RWPE1 (cell line): ENCODE results near the gene SAMD11.

ENCODE experiments used
- CTCF ChIA-PET: fragments of 350-600 bp; sonication (Branson Sonifier 250); formaldehyde crosslinking; extraction: SDS; loops from one replicate; lab custom pipeline; 2021; lab: Yijun Ruan, JAX
- POLR2A ChIA-PET: fragments of 400-600 bp; formaldehyde crosslinking; extraction: SDS; loops from one replicate; lab custom pipeline; 2020; ENCODE audit warnings: antibody characterized with exemption; ENCODE audit not compliant: low non-redundant PET; lab: Yijun Ruan, JAX
- DNase-seq: peaks from one replicate; pipeline ENCODE4 v3.0.0; 2012; ENCODE audit warnings: low spot score
- H3K27ac ChIP-seq: fragments of 450-650 bp; 2 replicates; pipeline ENCODE4 v1.5.1; 2017
- TF ChIP-seq, protein P1 (sequence below): fragments of 450-650 bp; conservative IDR thresholded peaks from 2 replicates; pipeline ENCODE4 v1.5.1; 2017; ENCODE audit warnings: low read depth, mild to moderate bottlenecking

Gene SAMD11

DNA sequence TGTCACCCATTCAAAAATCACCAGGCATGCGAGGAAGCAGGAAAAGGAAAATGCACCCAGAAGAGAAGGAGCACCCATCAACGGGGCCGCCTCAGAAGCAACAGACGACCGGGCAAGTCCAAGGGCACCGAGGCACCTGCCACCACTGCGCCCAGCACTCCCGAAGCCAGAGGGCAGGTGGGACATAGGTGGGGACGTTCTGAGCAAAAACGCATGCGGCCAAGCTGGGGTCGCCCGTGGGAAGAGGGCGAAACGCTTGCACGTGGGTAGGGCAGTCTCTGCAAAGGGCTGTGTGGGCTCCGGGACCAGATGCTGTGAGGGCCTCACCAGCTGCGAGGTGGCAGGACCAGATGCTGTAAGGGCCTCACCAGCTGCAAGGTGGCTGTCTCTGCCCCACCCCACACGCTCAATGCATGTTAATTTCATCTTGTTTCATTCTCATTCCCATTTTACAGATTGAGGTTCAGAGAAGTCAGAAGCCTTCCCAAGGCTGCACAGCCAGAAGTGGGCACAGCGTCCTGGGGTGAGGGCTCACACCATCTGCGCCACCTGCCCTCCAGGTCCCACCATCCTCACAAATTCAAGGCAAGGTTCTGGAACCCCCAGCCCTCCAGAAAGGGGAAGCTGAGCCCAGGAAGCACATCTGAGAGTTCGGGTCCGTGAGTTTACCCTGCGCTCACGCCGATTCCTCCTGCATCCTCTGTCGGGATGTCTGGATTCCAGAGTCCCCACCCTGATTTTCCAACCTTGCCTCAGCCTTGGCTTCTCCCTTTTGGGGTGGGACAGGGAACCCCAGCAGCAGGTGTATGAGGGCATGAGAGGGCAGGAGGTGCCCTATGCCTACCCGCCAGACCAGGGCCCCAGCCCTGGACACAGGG, 8.2 kb upstream of the SAMD11 start:
- ChIA-PET CTCF (interaction anchor here (0.9 to 1.4 kb wide), 2 partner anchors 11 kb away, joined by 4 to 5 read pairs; no protein-coding TSS in a partner anchor), POLR2A (no interaction called here)
- no peak for DNase-seq
- H3K27ac ChIP-seq: no peak overlapping the region
- TF ChIP-seq, protein P1, sequence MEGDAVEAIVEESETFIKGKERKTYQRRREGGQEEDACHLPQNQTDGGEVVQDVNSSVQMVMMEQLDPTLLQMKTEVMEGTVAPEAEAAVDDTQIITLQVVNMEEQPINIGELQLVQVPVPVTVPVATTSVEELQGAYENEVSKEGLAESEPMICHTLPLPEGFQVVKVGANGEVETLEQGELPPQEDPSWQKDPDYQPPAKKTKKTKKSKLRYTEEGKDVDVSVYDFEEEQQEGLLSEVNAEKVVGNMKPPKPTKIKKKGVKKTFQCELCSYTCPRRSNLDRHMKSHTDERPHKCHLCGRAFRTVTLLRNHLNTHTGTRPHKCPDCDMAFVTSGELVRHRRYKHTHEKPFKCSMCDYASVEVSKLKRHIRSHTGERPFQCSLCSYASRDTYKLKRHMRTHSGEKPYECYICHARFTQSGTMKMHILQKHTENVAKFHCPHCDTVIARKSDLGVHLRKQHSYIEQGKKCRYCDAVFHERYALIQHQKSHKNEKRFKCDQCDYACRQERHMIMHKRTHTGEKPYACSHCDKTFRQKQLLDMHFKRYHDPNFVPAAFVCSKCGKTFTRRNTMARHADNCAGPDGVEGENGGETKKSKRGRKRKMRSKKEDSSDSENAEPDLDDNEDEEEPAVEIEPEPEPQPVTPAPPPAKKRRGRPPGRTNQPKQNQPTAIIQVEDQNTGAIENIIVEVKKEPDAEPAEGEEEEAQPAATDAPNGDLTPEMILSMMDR: no peak

GRCh38 chr1:916173-917075, 7.3 kb upstream of the SAMD11 start:
- TF ChIP-seq, protein P1: no peak
- H3K27ac ChIP-seq: no peak overlapping the region
- CTCF ChIA-PET: interaction anchor here (0.6 to 1.4 kb wide), 2 partner anchors 12 to 21 kb away, joined by 3 to 5 read pairs; no protein-coding TSS in a partner anchor
- POLR2A ChIA-PET: no interaction called here
- DNase-seq: no peak

DNA sequence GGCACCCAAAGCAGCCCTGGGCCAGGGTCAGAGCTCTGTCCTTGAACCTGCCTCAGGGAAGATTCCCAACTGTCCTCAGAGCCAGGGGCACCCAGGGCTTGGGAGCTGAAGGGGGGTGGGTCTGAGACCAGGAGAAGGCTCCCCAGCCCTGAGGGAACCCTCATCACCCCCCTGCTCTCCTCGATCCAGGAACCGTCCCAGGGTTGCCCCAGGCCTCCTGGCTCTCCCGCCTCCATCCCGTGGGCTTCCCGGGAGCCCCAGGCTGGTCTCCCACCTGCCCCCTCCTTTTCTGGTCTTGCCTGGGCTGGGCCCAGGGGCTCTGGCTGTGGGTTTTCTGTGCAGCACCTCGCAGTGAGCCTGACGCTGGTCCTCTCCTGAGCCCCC, 6.7 kb upstream of the SAMD11 start:
- ChIA-PET CTCF (interaction anchor here (0.6 to 1.4 kb wide), 2 partner anchors 12 to 20 kb away, joined by 3 to 5 read pairs; no protein-coding TSS in a partner anchor), POLR2A (no interaction called here)

DNA sequence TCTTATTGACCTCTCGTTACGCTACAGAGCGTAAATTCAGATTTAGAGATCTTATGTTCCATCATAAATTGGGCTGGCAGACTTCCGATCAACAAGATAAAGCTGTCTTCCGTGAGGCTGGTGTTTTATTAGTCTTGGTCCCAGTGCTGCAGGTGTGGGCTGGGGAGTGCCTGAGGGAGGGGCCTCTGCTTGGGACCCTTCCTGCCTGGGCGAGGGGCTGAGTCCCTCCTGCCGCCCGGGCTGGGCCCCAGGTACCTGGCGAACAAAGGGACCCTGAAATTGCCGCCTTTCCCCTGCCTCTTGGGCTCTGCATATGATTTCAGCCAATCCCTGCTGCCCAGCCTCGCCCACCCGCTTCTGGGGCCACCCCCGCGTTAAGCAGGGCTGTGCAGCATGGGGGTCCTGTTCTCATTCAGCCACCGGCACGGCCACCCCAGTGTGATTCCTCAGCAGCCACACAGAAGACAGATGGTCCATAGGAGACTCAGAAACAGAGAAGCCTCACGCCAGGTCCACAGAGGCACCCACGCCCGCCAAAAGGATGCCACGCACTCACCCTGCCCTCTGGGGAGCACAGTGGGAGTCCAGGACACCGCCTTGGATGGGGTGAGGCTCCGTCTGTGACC, 6.1 kb upstream of the SAMD11 start:
- TF ChIP-seq, protein P1: no peak
- ChIA-PET POLR2A (no interaction called here), CTCF (no interaction called here)
- DNase-seq: no peak
- no peak overlapping the region for H3K27ac ChIP-seq

More for the DNA sequence above, 6.7 kb upstream of the SAMD11 start:
- TF ChIP-seq, protein P1: no peak
- H3K27ac ChIP-seq: no peak overlapping the region
- no peak for DNase-seq

DNA sequence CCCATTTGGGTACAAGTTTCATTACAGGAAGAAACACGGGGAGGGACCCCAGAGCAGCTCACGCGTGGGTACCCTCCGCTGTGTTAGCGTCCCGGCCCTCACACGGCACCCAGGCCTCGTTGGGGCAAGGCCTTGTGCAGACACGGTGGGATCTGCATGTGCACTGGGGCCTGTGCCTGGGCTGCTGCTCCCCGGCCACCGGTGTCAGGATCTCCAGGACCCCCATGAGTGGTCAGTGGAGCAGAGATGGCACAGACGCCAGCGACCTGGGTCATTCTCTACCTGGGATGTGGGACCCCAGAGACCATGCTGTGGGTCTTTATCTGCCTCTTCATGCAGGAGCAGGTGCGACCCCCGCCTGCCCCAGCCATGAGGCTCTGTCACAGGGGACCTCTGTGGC, 5.4 kb upstream of the SAMD11 start:
- no peak overlapping the region for H3K27ac ChIP-seq

More for the DNA sequence above, 5.4 kb upstream of the SAMD11 start:
- POLR2A ChIA-PET: no interaction called here
- CTCF ChIA-PET: interaction anchor here (1.0 kb wide), 1 partner anchor 20 kb away, joined by 6 read pairs; no protein-coding TSS in a partner anchor
- no peak for DNase-seq
- TF ChIP-seq, protein P1: no peak
